Chondrocyte (in vitro differentiated cells): ENCODE measurements around the gene BARX2. TPM values are rescaled to one million over a fixed set of nuclear protein-coding genes. Genes with fewer than 3 reads are reported as not detected.

ENCODE experiments used
- DNase-seq: peaks from one replicate; pipeline ENCODE4 v3.0.0; 2021; ENCODE audit warnings: mixed read lengths, low spot score
- H3K27ac Mint-ChIP-seq: one replicate; pipeline ENCODE4 v1.8.0; 2021; ENCODE audit warnings: mild to moderate bottlenecking, moderate library complexity, mixed read lengths; ENCODE audit not compliant: unreplicated experiment
- H3K27me3 Mint-ChIP-seq: 2 replicates; pipeline ENCODE4 v1.8.0; 2021; ENCODE audit warnings: low read depth, mixed read lengths
- H3K36me3 Mint-ChIP-seq: 2 replicates; pipeline ENCODE4 v1.8.0; 2021; ENCODE audit warnings: low read depth, mixed read lengths
- H3K4me1 Mint-ChIP-seq: 2 replicates; pipeline ENCODE4 v1.8.0; 2021; ENCODE audit warnings: low read depth, mild to moderate bottlenecking, mixed read lengths
- H3K4me3 Mint-ChIP-seq: one replicate; pipeline ENCODE4 v1.8.0; 2021; ENCODE audit warnings: mild to moderate bottlenecking, moderate library complexity, mixed read lengths; ENCODE audit not compliant: unreplicated experiment
- H3K9me3 Mint-ChIP-seq: 2 replicates; pipeline ENCODE4 v1.8.0; 2021; ENCODE audit warnings: low read depth, mixed read lengths
- CTCF ChIP-seq: fragments of 200-600 bp; sonication (generic); IDR thresholded peaks from 2 replicates; pipeline ENCODE4 v1.5.0; 2021; ENCODE audit warnings: antibody characterized with exemption, mild to moderate bottlenecking, moderate library complexity
- total RNA-seq: library from RNA; stranded (reverse); gene quantifications from 3 replicates; pipeline ENCODE4 v1.2.1, GENCODE V29; 2021

Gene BARX2
- total RNA-seq, 1 donor from 2014 or later, result not detected

- Mint-ChIP-seq H3K4me3 (no peak overlapping the region), H3K9me3 (no peaks in the 10 kb centered on the region), H3K36me3 (no peaks in the 10 kb centered on the region), H3K4me1 (peaks cover 4% of the 10 kb centered on the region), H3K27ac (no peak overlapping the region), H3K27me3 (peaks cover 77% of the 10 kb centered on the region)
- no peak for DNase-seq
- no peak for TF ChIP-seq CTCF
Measured at GRCh38 chr11:129382583-129382982, 6.9 kb downstream of the BARX2 start.

GRCh38 chr11:129383060-129383459, 7.4 kb downstream of the BARX2 start:
- Mint-ChIP-seq H3K27me3 (peaks cover 77% of the 10 kb centered on the region), H3K9me3 (no peaks in the 10 kb centered on the region), H3K4me1 (peaks cover 4% of the 10 kb centered on the region), H3K27ac (no peak overlapping the region), H3K36me3 (no peaks in the 10 kb centered on the region), H3K4me3 (no peak overlapping the region)
- no peak for DNase-seq
- no peak for TF ChIP-seq CTCF

- Mint-ChIP-seq H3K27ac (no peak overlapping the region), H3K4me1 (peaks cover 4% of the 10 kb centered on the region), H3K36me3 (no peaks in the 10 kb centered on the region), H3K4me3 (no peak overlapping the region), H3K9me3 (no peaks in the 10 kb centered on the region), H3K27me3 (peaks cover 78% of the 10 kb centered on the region)
- TF ChIP-seq CTCF, result no peak
- no peak for DNase-seq
Measured at GRCh38 chr11:129383502-129383901, 7.9 kb downstream of the BARX2 start.

DNA sequence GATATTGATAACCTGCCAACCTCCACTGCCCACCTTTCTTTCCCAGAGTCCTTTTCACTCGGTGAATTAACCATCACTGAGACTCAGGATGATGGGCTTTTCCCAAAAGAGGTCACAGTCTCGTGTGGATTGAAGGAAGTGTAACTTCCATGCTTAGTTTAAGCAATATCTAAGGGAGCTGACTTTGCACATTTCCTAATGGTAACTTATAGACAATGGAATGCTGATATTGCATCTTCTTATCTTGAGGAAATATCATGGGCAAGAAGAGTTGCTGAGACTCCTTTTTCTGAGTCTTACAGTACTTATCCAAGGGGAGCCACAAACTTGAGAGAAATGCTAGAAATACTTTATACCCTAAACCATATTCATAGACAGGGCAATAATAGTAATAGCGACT, 8.8 kb downstream of the BARX2 start:
- Mint-ChIP-seq H3K9me3 (no peaks in the 10 kb centered on the region), H3K4me3 (no peak overlapping the region), H3K4me1 (peaks cover 4% of the 10 kb centered on the region), H3K27ac (no peak overlapping the region), H3K27me3 (peaks cover 75% of the 10 kb centered on the region), H3K36me3 (no peaks in the 10 kb centered on the region)
- DNase-seq, result no peak
- TF ChIP-seq CTCF, result no peak

- no peaks in the 10 kb centered on the region for H3K36me3 Mint-ChIP-seq
- no peak for TF ChIP-seq CTCF
- no peak overlapping the region for H3K4me3 Mint-ChIP-seq
- DNase-seq, result no peak
- peaks cover 4% of the 10 kb centered on the region for H3K4me1 Mint-ChIP-seq
- H3K27me3 Mint-ChIP-seq, result peaks cover 76% of the 10 kb centered on the region
- no peaks in the 10 kb centered on the region for H3K9me3 Mint-ChIP-seq
- H3K27ac Mint-ChIP-seq, result no peak overlapping the region
Measured at GRCh38 chr11:129385801-129386200, 10.2 kb downstream of the BARX2 start.
